NOMO-1 treated with DMSO at 0.1 percent for 48 hours (cell line): ENCODE results near the gene HSPBP1.

Experiments
- DNase-seq: peaks from one replicate; lab custom pipeline; 2025; ENCODE audit not compliant: unreplicated experiment; lab: John Stamatoyannopoulos, UW

HSPBP1 gene

GRCh38 chr19:55256562-55257460 lies 23.1 kb downstream of the HSPBP1 start:
- DNase-seq: no peak

- peak; percentile 46 for DNase-seq
These were observed 24.1 kb downstream of the HSPBP1 start for GRCh38 chr19:55255618-55256423.

GRCh38 chr19:55254625-55254977 lies 25.3 kb downstream of the HSPBP1 start:
- DNase-seq: peak; percentile 27

GRCh38 chr19:55253842-55254624 lies 25.9 kb downstream of the HSPBP1 start:
- DNase-seq: peak; percentile 97

GRCh38 chr19:55252760-55253663 lies 26.9 kb downstream of the HSPBP1 start:
- no peak for DNase-seq

GRCh38 chr19:55251341-55252081 lies 28.4 kb downstream of the HSPBP1 start:
- no peak for DNase-seq

GRCh38 chr19:55250262-55251036 lies 29.5 kb downstream of the HSPBP1 start:
- DNase-seq: no peak

- no peak for DNase-seq
These were observed 30.1 kb downstream of the HSPBP1 start for GRCh38 chr19:55249841-55250240.

- no peak for DNase-seq
These were observed 31.2 kb downstream of the HSPBP1 start for GRCh38 chr19:55248704-55249103.

GRCh38 chr19:55248166-55248675 lies 31.7 kb downstream of the HSPBP1 start:
- DNase-seq: no peak

GRCh38 chr19:55247621-55248099 lies 32.2 kb downstream of the HSPBP1 start:
- no peak for DNase-seq

GRCh38 chr19:55246462-55247451 lies 33.2 kb downstream of the HSPBP1 start:
- no peak for DNase-seq

GRCh38 chr19:55245236-55245904 lies 34.5 kb downstream of the HSPBP1 start:
- no peak for DNase-seq

GRCh38 chr19:55244004-55244680 lies 35.8 kb downstream of the HSPBP1 start:
- DNase-seq: no peak

GRCh38 chr19:55242517-55242916 lies 37.4 kb downstream of the HSPBP1 start:
- DNase-seq: no peak

- DNase-seq: no peak
These were observed 37.9 kb downstream of the HSPBP1 start for GRCh38 chr19:55241935-55242464.
